ENCODE results near the gene VSIG10. TPM values are rescaled to one million over a fixed set of nuclear protein-coding genes. Genes with fewer than 3 reads are reported as not detected.

Gene VSIG10
- total RNA-seq, 1 experiment from 2014 or later, result 56.2 TPM

- TF ChIP-seq SIN3A (IDR thresholded peaks at IDR 0.05; ENCODE audit: borderline replicate concordance, insufficient read depth, low read depth, low read length), result peak; percentile 81; the same call in 1 of the 2 replicates
- no peak for TF ChIP-seq CTCF (IDR thresholded peaks at IDR 0.05)
- TF ChIP-seq TCF7L2 (IDR thresholded peaks at IDR 0.05; ENCODE audit: low read depth, low read length), result peak; percentile 67
- peak; percentile 96 for TF ChIP-seq POLR2AphosphoS5 (IDR thresholded peaks at IDR 0.05; ENCODE audit: low read depth, low read length)
- 0 out of 4 replicates have a peak, but pooled peaks of 1 of the 2 experiments have one; percentile 33 for TF ChIP-seq REST (IDR thresholded peaks at IDR 0.05; ENCODE audit: insufficient read depth in 1 of 2, low read depth in 2 of 2, low read length in 1 of 2)
- Histone ChIP-seq H3K4me3 (ENCODE audit: low read depth in 2 of 2, low read length in 2 of 2) (peak overlapping the region in 1 of 2 experiments; percentile 26; a peak in 3 of 4 replicates), H3K36me3 (ENCODE audit: control insufficient read depth, insufficient read depth, low read length) (peaks cover 10% of the 10 kb centered on the region; the same call in 1 of the 2 replicates), H3K9me3 (ENCODE audit: control insufficient read depth, insufficient read depth, low read depth, low read length) (no peaks in the 10 kb centered on the region), H3K27me3 (ENCODE audit: control insufficient read depth, insufficient read depth, low read length) (no peaks in the 10 kb centered on the region), H3K27ac (ENCODE audit: low read length) (peak overlapping the region; percentile 98), H3K4me1 (ENCODE audit: control insufficient read depth, insufficient read depth, low read length) (peaks cover 67% of the 10 kb centered on the region)
- ChIA-PET CTCF (no interaction called here), POLR2A (no interaction called here)
- in situ Hi-C loops (cut with HindIII; ENCODE audit: low pct_unique_long_range_greater_than_20kb, low sequenced_read_pairs), result no loop called here
- DNase-seq (ENCODE audit: low read depth, low spot score), result peak; percentile 96
- ATAC-seq, result peak; percentile 94
- BruUV-seq (replicated peaks), result no TSS peak
- intact Hi-C loops (cut with micrococcal nuclease; ENCODE audit: unreplicated experiment), result no loop called here
These were observed 51.3 kb downstream of the VSIG10 start for GRCh38 chr12:118052324-118053070.

- in situ Hi-C loops (cut with HindIII; ENCODE audit: low pct_unique_long_range_greater_than_20kb, low sequenced_read_pairs), result no loop called here
- peaks cover 10% of the 10 kb centered on the region; the same call in 1 of the 2 replicates for H3K36me3 ChIP-seq (ENCODE audit: control insufficient read depth, insufficient read depth, low read length)
- no peak overlapping the region for H3K4me3 ChIP-seq (ENCODE audit: low read depth in 2 of 2, low read length in 2 of 2)
- ATAC-seq (no peak), DNase-seq (ENCODE audit: low read depth, low spot score) (no peak)
- peak overlapping the region; percentile 98 for H3K27ac ChIP-seq (ENCODE audit: low read length)
- H3K4me1 ChIP-seq (ENCODE audit: control insufficient read depth, insufficient read depth, low read length), result peaks cover 56% of the 10 kb centered on the region
- POLR2A ChIA-PET, result interaction anchor here (0.7 kb wide), 1 partner anchor 16 kb away, joined by 4 read pairs; no protein-coding TSS in a partner anchor
- CTCF ChIA-PET, result no interaction called here
- no peaks in the 10 kb centered on the region for H3K9me3 ChIP-seq (ENCODE audit: control insufficient read depth, insufficient read depth, low read depth, low read length)
- TF ChIP-seq SIN3A (IDR thresholded peaks at IDR 0.05; ENCODE audit: borderline replicate concordance, insufficient read depth, low read depth, low read length) (no peak), CTCF (IDR thresholded peaks at IDR 0.05) (no peak), TCF7L2 (IDR thresholded peaks at IDR 0.05; ENCODE audit: low read depth, low read length) (no peak)
- H3K27me3 ChIP-seq (ENCODE audit: control insufficient read depth, insufficient read depth, low read length), result no peaks in the 10 kb centered on the region
- no TSS peak for BruUV-seq (replicated peaks)
- intact Hi-C loops (cut with micrococcal nuclease; ENCODE audit: unreplicated experiment), result no loop called here
These were observed 52.6 kb downstream of the VSIG10 start for GRCh38 chr12:118050972-118051910.

Data from Panc1 (cell line).